Mucosa of rectum (tissue), 2 donors: ENCODE results near the gene CLK3.

Experiments used
- H3K27ac ChIP-seq, 2 donors: one replicate each; pipeline ENCODE4 v1.7.0; 2013; ENCODE audit warnings: inconsistent platforms in 2 of 2, low read depth in 2 of 2, low read length in 2 of 2
- H3K27me3 ChIP-seq, 2 donors: one replicate each; pipeline ENCODE4 v1.7.0; 2013; ENCODE audit warnings: low read length in 2 of 2; ENCODE audit not compliant: control insufficient read depth in 2 of 2, insufficient read depth in 2 of 2
- H3K36me3 ChIP-seq, 2 donors: one replicate each; pipeline ENCODE4 v1.7.0; 2013; ENCODE audit warnings: low read length in 2 of 2; ENCODE audit not compliant: control insufficient read depth in 2 of 2, insufficient read depth in 2 of 2
- H3K4me1 ChIP-seq, 2 donors: one replicate each; pipeline ENCODE4 v1.7.0; 2013; ENCODE audit warnings: low read length in 2 of 2, mild to moderate bottlenecking in 1 of 2; ENCODE audit not compliant: control insufficient read depth in 2 of 2, insufficient read depth in 2 of 2
- H3K4me3 ChIP-seq, 2 donors: one replicate each; pipeline ENCODE4 v1.7.0; 2013; ENCODE audit warnings: low read length in 2 of 2
- H3K9ac ChIP-seq, 2 donors: one replicate each; pipeline ENCODE4 v1.7.0; 2013; ENCODE audit warnings: low read length in 2 of 2, low read depth in 1 of 2, mild to moderate bottlenecking in 1 of 2
- H3K9me3 ChIP-seq, 2 donors: one replicate each; pipeline ENCODE4 v1.7.0; 2013; ENCODE audit warnings: low read length in 2 of 2; ENCODE audit not compliant: control insufficient read depth in 2 of 2
- donor health status: healthy.
- donor health status: Normal muscosa, but diverticular disease.

CLK3 gene

DNA sequence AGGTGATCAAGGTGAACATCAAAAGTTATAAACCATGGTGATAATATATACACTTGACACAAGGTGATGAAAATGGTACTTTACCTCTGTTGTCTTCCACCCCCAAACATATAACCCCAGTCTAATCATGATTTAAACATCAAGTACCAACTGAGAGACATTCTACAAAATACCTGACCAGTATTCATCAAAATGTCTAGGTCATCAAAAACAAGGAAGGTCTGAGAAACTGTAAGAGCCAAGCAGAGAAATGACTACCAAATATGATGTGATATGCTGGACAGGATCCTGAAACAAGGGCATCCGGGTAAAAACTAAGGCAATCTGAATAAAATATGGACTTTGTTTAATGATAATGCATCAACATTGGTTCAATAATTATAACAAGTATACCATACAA, 52.3 kb downstream of the CLK3 start:
- H3K9me3 ChIP-seq: no peaks in the 10 kb centered on the region
- no peak overlapping the region for H3K4me3 ChIP-seq
- no peak overlapping the region for H3K27ac ChIP-seq
- peaks cover 12 to 13% of the 10 kb centered on the region in 2 donors for H3K4me1 ChIP-seq
- no peak overlapping the region for H3K9ac ChIP-seq
- peaks cover 16 to 22% of the 10 kb centered on the region in 2 donors for H3K36me3 ChIP-seq
- no peaks in the 10 kb centered on the region for H3K27me3 ChIP-seq

DNA sequence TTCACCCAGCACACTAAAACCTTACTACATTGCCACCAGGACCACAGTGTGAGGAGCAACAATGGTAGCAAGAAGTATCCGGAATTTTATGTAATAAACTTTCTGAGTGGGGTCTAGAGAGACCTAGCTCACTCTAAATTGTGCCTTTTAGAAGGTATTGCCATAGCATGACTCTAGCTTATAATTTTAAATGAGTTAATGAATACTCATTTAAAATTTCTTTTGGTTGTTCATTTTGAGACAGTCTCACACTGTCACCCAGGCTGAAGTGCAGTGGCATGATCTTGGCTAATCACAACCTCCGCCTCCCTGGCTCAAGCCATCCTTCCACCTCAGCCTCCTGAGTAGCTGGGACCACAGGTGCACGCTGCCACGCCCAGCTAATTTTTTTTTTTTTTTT, 54.0 kb downstream of the CLK3 start:
- no peak overlapping the region for H3K4me3 ChIP-seq
- H3K9ac ChIP-seq: no peak overlapping the region
- no peaks in the 10 kb centered on the region for H3K27me3 ChIP-seq
- peaks cover 20 to 31% of the 10 kb centered on the region in 2 donors for H3K36me3 ChIP-seq
- H3K4me1 ChIP-seq: peaks cover under 1 to 3% of the 10 kb centered on the region in 2 donors
- no peak overlapping the region for H3K27ac ChIP-seq
- no peaks in the 10 kb centered on the region for H3K9me3 ChIP-seq

- H3K27ac ChIP-seq: no peak overlapping the region
- no peaks in the 10 kb centered on the region for H3K27me3 ChIP-seq
- H3K9me3 ChIP-seq: no peaks in the 10 kb centered on the region
- H3K4me3 ChIP-seq: no peak overlapping the region
- no peaks in the 10 kb centered on the region for H3K4me1 ChIP-seq
- H3K36me3 ChIP-seq: peaks cover 20 to 36% of the 10 kb centered on the region in 2 donors
- no peak overlapping the region for H3K9ac ChIP-seq
Measured at GRCh38 chr15:74674161-74674560, 58.5 kb downstream of the CLK3 start.

DNA sequence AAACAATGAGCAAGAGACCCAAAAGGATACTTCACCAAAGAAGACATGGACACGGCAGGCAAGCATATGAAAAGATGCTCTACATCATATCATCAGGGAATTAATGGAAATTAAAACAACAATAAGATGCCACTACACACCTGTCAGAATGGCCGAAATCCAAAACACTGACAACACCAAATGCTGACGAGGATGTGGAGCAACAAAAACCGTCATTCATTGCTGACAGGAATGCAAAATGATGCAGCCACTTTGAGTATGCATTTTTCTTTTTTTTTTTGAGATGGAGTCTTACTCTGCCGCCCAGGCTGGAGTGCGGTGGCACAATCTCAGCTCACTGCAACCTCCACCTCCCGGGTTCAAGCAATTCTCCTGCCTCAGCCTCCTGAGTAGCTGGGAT, 61.2 kb downstream of the CLK3 start:
- Histone ChIP-seq H3K4me1 (no peaks in the 10 kb centered on the region), H3K9me3 (no peaks in the 10 kb centered on the region), H3K4me3 (no peak overlapping the region), H3K36me3 (peaks cover 7 to 21% of the 10 kb centered on the region in 2 donors), H3K27ac (no peak overlapping the region), H3K9ac (no peak overlapping the region), H3K27me3 (no peaks in the 10 kb centered on the region)
